A673 (cell line): Measurements from ENCODE around the gene ZNF74. TPM values are rescaled to one million over a fixed set of nuclear protein-coding genes. Genes with fewer than 3 reads are reported as not detected.
A peak's percentile ranks its signal among the peaks of the same experiment; 100 is the strongest.

Experiments
- BruUV-seq: library from RNA; stranded (reverse); fragments of 400-500 nt; replicated peaks from 2 replicates; lab custom pipeline; 2021; lab: Mats Ljungman, UMichigan
- CTCF ChIA-PET: fragments of 300-600 bp; sonication (Branson Sonifier 250); formaldehyde crosslinking; loops from one replicate; lab custom pipeline; 2022; ENCODE audit warnings: antibody characterized with exemption; lab: Charles Lee
- POLR2A ChIA-PET: fragments of 300-600 bp; sonication (Branson Sonifier 250); formaldehyde crosslinking; loops from one replicate; lab custom pipeline; 2022; ENCODE audit warnings: antibody characterized with exemption; ENCODE audit not compliant: low non-redundant PET; lab: Charles Lee
- DNase-seq: peaks from one replicate; pipeline ENCODE4 v3.0.0-alpha.2; 2015; ENCODE audit warnings: low spot score
- H3K27ac ChIP-seq: fragments of 200-600 bp; sonication (generic); 2 replicates; pipeline ENCODE4 v1.5.1; 2016; ENCODE audit warnings: mixed run types, low read depth, mild to moderate bottlenecking, mixed read lengths, antibody characterized with exemption, low read length; ENCODE audit not compliant: poor library complexity, severe bottlenecking
- H3K27me3 ChIP-seq: fragments of 200-600 bp; sonication (generic); replicated peaks from 2 replicates; pipeline ENCODE4 v1.6.1; 2017; ENCODE audit warnings: mixed run types, low read depth, mild to moderate bottlenecking, mixed read lengths, antibody characterized with exemption, low read length; ENCODE audit not compliant: insufficient read depth, poor library complexity
- H3K36me3 ChIP-seq: fragments of 200-600 bp; sonication (generic); 2 replicates; pipeline ENCODE4 v1.6.1; 2016; ENCODE audit warnings: mixed run types, mild to moderate bottlenecking, mixed read lengths, antibody characterized with exemption, low read length; ENCODE audit not compliant: insufficient read depth, poor library complexity, severe bottlenecking
- H3K4me1 ChIP-seq: fragments of 200-600 bp; sonication (generic); 2 replicates; pipeline ENCODE4 v1.6.1; 2017; ENCODE audit warnings: mixed run types, mild to moderate bottlenecking, mixed read lengths, antibody characterized with exemption, low read length; ENCODE audit not compliant: insufficient read depth, poor library complexity, severe bottlenecking
- H3K4me3 ChIP-seq: fragments of 200-600 bp; sonication (generic); 2 replicates; pipeline ENCODE4 v1.5.1; 2016; ENCODE audit warnings: low read depth, mixed run types, mild to moderate bottlenecking, mixed read lengths, low read length; ENCODE audit not compliant: poor library complexity, severe bottlenecking
- H3K9me3 ChIP-seq: fragments of 200-600 bp; sonication (generic); 2 replicates; pipeline ENCODE4 v1.6.1; 2016; ENCODE audit warnings: mixed run types, low read depth, mild to moderate bottlenecking, mixed read lengths, antibody characterized with exemption, low read length; ENCODE audit not compliant: poor library complexity, severe bottlenecking
- CTCF ChIP-seq: fragments of 300-800, 200-600 bp; sonication (generic); conservative IDR thresholded peaks from 2 replicates; pipeline ENCODE4 v1.5.1; 2017; ENCODE audit warnings: low read depth, mild to moderate bottlenecking, antibody characterized with exemption, low read length, moderate library complexity, mixed read lengths
- EZH2 ChIP-seq: fragments of 200-600 bp; sonication (generic); IDR thresholded peaks from 2 replicates; pipeline ENCODE4 v1.6.1; 2017; ENCODE audit warnings: borderline replicate concordance, low read depth, mild to moderate bottlenecking, mixed read lengths, antibody characterized with exemption, low read length; ENCODE audit not compliant: poor library complexity, severe bottlenecking
- intact Hi-C: fragments of 100-400 bp; cut with micrococcal nuclease; formaldehyde crosslinking; loops from one replicate; pipeline ENCODE4 v1.10.0; 2022; ENCODE audit not compliant: unreplicated experiment
- total RNA-seq: library from RNA; stranded (reverse); gene quantifications from 2 replicates; pipeline ENCODE4 v1.2.3, GENCODE V29; 2021

ZNF74 gene
- total RNA-seq, 1 experiment from 2014 or later, result 37.2 TPM

GRCh38 chr22:20434773-20435172, 40.8 kb downstream of the ZNF74 start:
- peaks cover 10% of the 10 kb centered on the region for H3K27me3 ChIP-seq
- intact Hi-C loops, result loop anchor here (5.0 kb wide), 1 partner anchor 63 kb away; the partner anchor contains the start of gene KLHL22
- TF ChIP-seq EZH2 (no peak), CTCF (no peak)
- CTCF ChIA-PET, result no interaction called here
- no peak overlapping the region for H3K27ac ChIP-seq
- no peak for DNase-seq
- H3K9me3 ChIP-seq, result no peaks in the 10 kb centered on the region
- H3K4me1 ChIP-seq, result peaks cover 9% of the 10 kb centered on the region
- no peak overlapping the region for H3K4me3 ChIP-seq
- H3K36me3 ChIP-seq, result no peaks in the 10 kb centered on the region
- POLR2A ChIA-PET, result no interaction called here
- BruUV-seq, result no TSS peak

GRCh38 chr22:20435436-20436306, 41.7 kb downstream of the ZNF74 start:
- no TSS peak for BruUV-seq
- Histone ChIP-seq H3K36me3 (no peaks in the 10 kb centered on the region), H3K4me1 (peaks cover 9% of the 10 kb centered on the region), H3K4me3 (peak overlapping the region; percentile 49), H3K9me3 (no peaks in the 10 kb centered on the region), H3K27me3 (peaks cover 10% of the 10 kb centered on the region), H3K27ac (no peak overlapping the region)
- ChIA-PET CTCF (no interaction called here), POLR2A (no interaction called here)
- no peak for TF ChIP-seq CTCF
- TF ChIP-seq EZH2, result no peak
- DNase-seq, result no peak
- intact Hi-C loops, result no loop called here

GRCh38 chr22:20436307-20436767, 42.4 kb downstream of the ZNF74 start:
- TF ChIP-seq CTCF, result no peak
- TF ChIP-seq EZH2, result peak; percentile 46
- Histone ChIP-seq H3K27me3 (peaks cover 10% of the 10 kb centered on the region), H3K36me3 (no peaks in the 10 kb centered on the region), H3K4me1 (peaks cover 9% of the 10 kb centered on the region), H3K27ac (no peak overlapping the region), H3K4me3 (peak overlapping the region; percentile 49), H3K9me3 (no peaks in the 10 kb centered on the region)
- CTCF ChIA-PET, result no interaction called here
- BruUV-seq, result no TSS peak
- peak; percentile 35 for DNase-seq
- intact Hi-C loops, result no loop called here
- POLR2A ChIA-PET, result no interaction called here
